ENCODE data around the gene GPR22. TPM values are rescaled to one million over a fixed set of nuclear protein-coding genes. Genes with fewer than 3 reads are reported as not detected.

Gene GPR22
- total and polyA plus RNA-seq, 2 donors, result 0.02 to 0.05 TPM

DNA sequence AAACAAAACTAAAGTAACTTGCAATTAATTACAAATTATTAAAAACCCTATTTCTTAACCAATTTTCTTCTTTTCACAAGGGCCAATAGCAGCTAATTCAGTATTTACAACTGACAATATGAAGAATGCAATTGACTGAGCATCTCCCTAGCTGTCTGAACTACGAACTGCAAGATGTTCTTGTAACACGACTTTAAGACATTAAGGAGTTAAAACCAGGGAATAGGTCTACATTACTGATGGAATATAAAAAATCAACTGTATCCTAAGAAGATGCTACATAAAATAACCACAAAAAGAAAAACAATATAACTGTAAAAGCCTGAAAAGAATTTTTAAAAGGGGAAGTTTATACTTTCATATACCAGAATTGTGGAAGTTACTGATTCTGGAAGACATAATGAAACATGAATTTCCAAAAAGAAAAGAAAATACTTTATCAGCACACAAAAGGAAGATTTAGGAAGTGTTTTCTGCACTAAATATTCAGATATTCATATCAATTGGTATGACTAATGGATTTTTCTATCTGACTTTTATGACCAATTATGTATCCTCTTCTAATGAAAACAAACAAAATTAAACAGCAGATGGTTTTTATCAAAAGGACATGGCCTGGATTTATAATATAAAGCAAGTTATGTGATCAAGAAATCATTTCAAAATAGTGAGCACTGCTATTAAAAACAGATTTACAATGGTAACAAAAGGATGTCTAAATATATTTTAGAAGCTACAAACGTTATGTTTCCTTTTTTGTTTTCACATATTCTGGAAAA lies 1.6 kb downstream of the GPR22 start:
- no peak overlapping the region for H3K27ac ChIP-seq (ENCODE audit: low read depth in 1 of 2, low read length in 1 of 2)
- no peaks in the 10 kb centered on the region for H3K27me3 ChIP-seq (ENCODE audit: control insufficient read depth in 2 of 2, insufficient read depth in 1 of 2, low read length in 1 of 2)
- no peaks in the 10 kb centered on the region for H3K9me3 ChIP-seq (ENCODE audit: control insufficient read depth in 2 of 2, insufficient read depth in 1 of 2, low read length in 1 of 2)
- no peaks in the 10 kb centered on the region for H3K4me1 ChIP-seq (ENCODE audit: control insufficient read depth in 2 of 2, insufficient read depth in 2 of 2, low read length in 2 of 2)
- 94% methylated on average over 3 of the region's 3 CpGs for WGBS
- no peak overlapping the region for H3K4me3 ChIP-seq (ENCODE audit: low read length in 2 of 2)
- no peak for DNase-seq (ENCODE audit: low read depth in 6 of 9, low spot score in 9 of 9)
- H3K36me3 ChIP-seq (ENCODE audit: control insufficient read depth in 2 of 2, insufficient read depth in 2 of 2, low read length in 1 of 2), result no peaks in the 10 kb centered on the region

GRCh38 chr7:107472116-107472515 lies 2.3 kb downstream of the GPR22 start:
- Histone ChIP-seq H3K4me1 (ENCODE audit: control insufficient read depth in 2 of 2, insufficient read depth in 2 of 2, low read length in 2 of 2) (no peaks in the 10 kb centered on the region), H3K4me3 (ENCODE audit: low read length in 2 of 2) (no peak overlapping the region), H3K9me3 (ENCODE audit: control insufficient read depth in 2 of 2, insufficient read depth in 1 of 2, low read length in 1 of 2) (no peaks in the 10 kb centered on the region), H3K27ac (ENCODE audit: low read depth in 1 of 2, low read length in 1 of 2) (no peak overlapping the region), H3K27me3 (ENCODE audit: control insufficient read depth in 2 of 2, insufficient read depth in 1 of 2, low read length in 1 of 2) (no peaks in the 10 kb centered on the region), H3K36me3 (ENCODE audit: control insufficient read depth in 2 of 2, insufficient read depth in 2 of 2, low read length in 1 of 2) (no peaks in the 10 kb centered on the region)
- no peak for DNase-seq (ENCODE audit: low read depth in 6 of 9, low spot score in 9 of 9)
- WGBS, result 79% methylated on average over 3 of the region's 3 CpGs

- H3K4me3 ChIP-seq (ENCODE audit: low read length in 2 of 2), result no peak overlapping the region
- no peaks in the 10 kb centered on the region for H3K9me3 ChIP-seq (ENCODE audit: control insufficient read depth in 2 of 2, insufficient read depth in 1 of 2, low read length in 1 of 2)
- H3K36me3 ChIP-seq (ENCODE audit: control insufficient read depth in 2 of 2, insufficient read depth in 2 of 2, low read length in 1 of 2), result no peaks in the 10 kb centered on the region
- DNase-seq (ENCODE audit: low read depth in 6 of 9, low spot score in 9 of 9), result no peak
- H3K27me3 ChIP-seq (ENCODE audit: control insufficient read depth in 2 of 2, insufficient read depth in 1 of 2, low read length in 1 of 2), result no peaks in the 10 kb centered on the region
- no peak overlapping the region for H3K27ac ChIP-seq (ENCODE audit: low read depth in 1 of 2, low read length in 1 of 2)
- 95% methylated on average over 5 of the region's 5 CpGs for WGBS
- no peaks in the 10 kb centered on the region for H3K4me1 ChIP-seq (ENCODE audit: control insufficient read depth in 2 of 2, insufficient read depth in 2 of 2, low read length in 2 of 2)
Measured at GRCh38 chr7:107474104-107474521, 4.3 kb downstream of the GPR22 start.

DNA sequence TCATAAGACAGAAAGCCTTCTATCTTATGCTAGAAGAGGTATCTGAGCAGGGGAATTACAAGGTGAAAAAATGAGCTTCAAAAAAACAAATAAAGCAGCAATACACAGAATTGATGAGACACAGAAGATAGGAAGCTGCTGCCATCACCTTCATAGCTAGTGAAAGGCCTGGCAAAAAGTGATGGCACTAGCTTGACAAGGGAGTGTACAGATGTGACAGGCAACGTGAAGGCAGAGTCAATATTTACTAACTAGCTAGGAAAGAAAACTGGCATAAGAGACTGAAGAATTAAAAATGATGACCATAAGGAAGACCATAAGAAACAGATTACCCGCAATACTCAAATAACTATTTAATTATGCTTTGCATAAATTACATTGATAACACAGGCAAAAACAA lies 9.4 kb downstream of the GPR22 start:
- H3K27ac ChIP-seq (ENCODE audit: low read depth in 1 of 2, low read length in 1 of 2), result no peak overlapping the region
- H3K36me3 ChIP-seq (ENCODE audit: control insufficient read depth in 2 of 2, insufficient read depth in 2 of 2, low read length in 1 of 2), result no peaks in the 10 kb centered on the region
- no peaks in the 10 kb centered on the region for H3K27me3 ChIP-seq (ENCODE audit: control insufficient read depth in 2 of 2, insufficient read depth in 1 of 2, low read length in 1 of 2)
- H3K9me3 ChIP-seq (ENCODE audit: control insufficient read depth in 2 of 2, insufficient read depth in 1 of 2, low read length in 1 of 2), result no peaks in the 10 kb centered on the region
- no peaks in the 10 kb centered on the region for H3K4me1 ChIP-seq (ENCODE audit: control insufficient read depth in 2 of 2, insufficient read depth in 2 of 2, low read length in 2 of 2)
- 100% methylated on average over 2 of the region's 2 CpGs for WGBS
- no peak overlapping the region for H3K4me3 ChIP-seq (ENCODE audit: low read length in 2 of 2)
- no peak for DNase-seq (ENCODE audit: low read depth in 6 of 9, low spot score in 9 of 9)

GRCh38 chr7:107480932-107481331 lies 11.1 kb downstream of the GPR22 start:
- Histone ChIP-seq H3K27ac (ENCODE audit: low read depth in 1 of 2, low read length in 1 of 2) (no peak overlapping the region), H3K4me1 (ENCODE audit: control insufficient read depth in 2 of 2, insufficient read depth in 2 of 2, low read length in 2 of 2) (no peaks in the 10 kb centered on the region), H3K27me3 (ENCODE audit: control insufficient read depth in 2 of 2, insufficient read depth in 1 of 2, low read length in 1 of 2) (no peaks in the 10 kb centered on the region), H3K9me3 (ENCODE audit: control insufficient read depth in 2 of 2, insufficient read depth in 1 of 2, low read length in 1 of 2) (no peaks in the 10 kb centered on the region), H3K4me3 (ENCODE audit: low read length in 2 of 2) (no peak overlapping the region), H3K36me3 (ENCODE audit: control insufficient read depth in 2 of 2, insufficient read depth in 2 of 2, low read length in 1 of 2) (no peaks in the 10 kb centered on the region)
- WGBS, result 98% methylated on average over 3 of the region's 3 CpGs
- DNase-seq (ENCODE audit: low read depth in 6 of 9, low spot score in 9 of 9), result no peak

DNA sequence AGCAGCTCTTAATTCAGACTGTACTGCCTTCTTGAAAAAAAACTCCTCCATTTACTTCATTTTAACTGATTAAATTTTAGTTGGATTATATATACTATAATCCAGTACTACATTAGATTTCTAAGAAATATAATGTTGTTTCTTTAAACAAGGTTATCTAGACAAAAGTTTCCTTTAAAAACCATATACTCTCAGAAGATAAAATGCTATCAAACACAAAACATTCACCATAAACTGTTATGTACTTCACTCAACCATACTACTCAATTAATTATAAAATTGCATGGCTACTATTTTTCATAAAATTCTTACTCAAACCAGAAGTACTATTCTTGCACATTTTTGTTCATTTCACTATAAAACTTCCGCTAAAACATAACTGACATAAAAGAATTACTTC lies 12.7 kb downstream of the GPR22 start:
- H3K4me3 ChIP-seq (ENCODE audit: low read length in 2 of 2), result no peak overlapping the region
- no peaks in the 10 kb centered on the region for H3K36me3 ChIP-seq (ENCODE audit: control insufficient read depth in 2 of 2, insufficient read depth in 2 of 2, low read length in 1 of 2)
- no peaks in the 10 kb centered on the region for H3K27me3 ChIP-seq (ENCODE audit: control insufficient read depth in 2 of 2, insufficient read depth in 1 of 2, low read length in 1 of 2)
- H3K4me1 ChIP-seq (ENCODE audit: control insufficient read depth in 2 of 2, insufficient read depth in 2 of 2, low read length in 2 of 2), result no peaks in the 10 kb centered on the region
- H3K27ac ChIP-seq (ENCODE audit: low read depth in 1 of 2, low read length in 1 of 2), result no peak overlapping the region
- no peak for DNase-seq (ENCODE audit: low read depth in 6 of 9, low spot score in 9 of 9)
- 99% methylated on average over 1 of the region's 1 CpG for WGBS
- no peaks in the 10 kb centered on the region for H3K9me3 ChIP-seq (ENCODE audit: control insufficient read depth in 2 of 2, insufficient read depth in 1 of 2, low read length in 1 of 2)

DNA sequence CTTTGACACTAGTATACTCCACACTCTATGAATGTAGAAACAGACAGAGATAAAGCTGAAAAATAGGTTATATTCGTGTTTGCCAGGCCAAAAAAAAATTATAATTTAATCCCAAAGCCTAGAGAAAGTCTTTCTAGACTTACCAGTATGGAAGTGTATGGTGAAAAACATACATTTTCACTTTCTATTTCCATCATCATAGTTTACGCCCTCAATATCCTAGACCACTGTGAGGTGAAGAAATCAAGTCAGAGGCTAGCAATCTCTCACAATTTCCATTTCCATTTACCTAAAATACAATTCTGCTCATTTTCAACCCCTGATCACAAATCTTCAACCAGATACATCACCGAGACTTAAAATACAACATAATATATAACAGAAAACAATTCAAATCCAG lies 16.2 kb downstream of the GPR22 start:
- Histone ChIP-seq H3K9me3 (ENCODE audit: control insufficient read depth in 2 of 2, insufficient read depth in 1 of 2, low read length in 1 of 2) (no peaks in the 10 kb centered on the region), H3K4me3 (ENCODE audit: low read length in 2 of 2) (no peak overlapping the region), H3K27ac (ENCODE audit: low read depth in 1 of 2, low read length in 1 of 2) (no peak overlapping the region), H3K27me3 (ENCODE audit: control insufficient read depth in 2 of 2, insufficient read depth in 1 of 2, low read length in 1 of 2) (no peaks in the 10 kb centered on the region), H3K36me3 (ENCODE audit: control insufficient read depth in 2 of 2, insufficient read depth in 2 of 2, low read length in 1 of 2) (no peaks in the 10 kb centered on the region), H3K4me1 (ENCODE audit: control insufficient read depth in 2 of 2, insufficient read depth in 2 of 2, low read length in 2 of 2) (no peaks in the 10 kb centered on the region)
- DNase-seq (ENCODE audit: low read depth in 6 of 9, low spot score in 9 of 9), result no peak
- 96% methylated on average over 3 of the region's 3 CpGs for WGBS

DNA sequence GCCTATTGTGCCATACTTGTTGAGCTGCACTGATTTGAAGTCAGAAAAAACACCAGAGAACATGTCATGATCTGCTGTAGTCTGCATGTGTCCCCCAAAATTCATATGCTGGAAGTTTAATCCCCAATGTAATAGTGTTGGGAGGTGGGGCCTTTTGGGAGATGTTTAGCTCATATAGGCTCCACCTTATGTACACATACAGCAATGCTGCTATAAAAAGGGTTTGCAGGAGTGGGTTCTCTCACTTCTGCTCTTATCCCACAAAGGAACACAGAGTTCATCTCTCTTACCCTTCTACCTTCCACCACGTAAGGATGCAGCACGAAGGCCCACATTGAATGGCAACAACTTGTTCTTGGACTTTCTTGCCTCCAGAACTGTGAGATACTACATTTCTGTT lies 23.0 kb downstream of the GPR22 start:
- no peaks in the 10 kb centered on the region for H3K4me1 ChIP-seq (ENCODE audit: control insufficient read depth in 2 of 2, insufficient read depth in 2 of 2, low read length in 2 of 2)
- no peak overlapping the region for H3K4me3 ChIP-seq (ENCODE audit: low read length in 2 of 2)
- no peaks in the 10 kb centered on the region for H3K27me3 ChIP-seq (ENCODE audit: control insufficient read depth in 2 of 2, insufficient read depth in 1 of 2, low read length in 1 of 2)
- WGBS, result 100% methylated on average over 2 of the region's 2 CpGs
- no peaks in the 10 kb centered on the region for H3K9me3 ChIP-seq (ENCODE audit: control insufficient read depth in 2 of 2, insufficient read depth in 1 of 2, low read length in 1 of 2)
- no peaks in the 10 kb centered on the region for H3K36me3 ChIP-seq (ENCODE audit: control insufficient read depth in 2 of 2, insufficient read depth in 2 of 2, low read length in 1 of 2)
- no peak for DNase-seq (ENCODE audit: low read depth in 6 of 9, low spot score in 9 of 9)
- H3K27ac ChIP-seq (ENCODE audit: low read depth in 1 of 2, low read length in 1 of 2), result no peak overlapping the region

DNA sequence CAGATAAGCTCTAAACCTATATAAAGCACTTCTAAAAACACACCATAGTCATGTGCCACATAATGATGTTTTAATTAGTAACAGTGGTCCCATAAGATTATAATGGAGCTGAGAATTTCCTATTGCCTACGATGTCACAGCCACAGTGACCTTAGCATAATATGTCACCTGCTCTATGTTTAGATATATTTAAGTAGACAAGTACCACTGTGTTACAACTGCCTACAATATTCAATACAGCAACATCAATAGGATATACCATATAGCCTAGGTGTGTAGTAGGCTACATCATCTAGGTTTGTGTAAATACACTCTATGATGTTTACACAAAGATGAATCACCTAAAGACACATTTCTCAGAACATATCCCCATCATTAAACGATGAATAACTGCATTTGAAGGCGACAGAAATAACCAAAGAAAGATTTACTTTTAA lies 24.5 kb downstream of the GPR22 start:
- Histone ChIP-seq H3K4me3 (ENCODE audit: low read length in 2 of 2) (no peak overlapping the region), H3K36me3 (ENCODE audit: control insufficient read depth in 2 of 2, insufficient read depth in 2 of 2, low read length in 1 of 2) (no peaks in the 10 kb centered on the region), H3K27ac (ENCODE audit: low read depth in 1 of 2, low read length in 1 of 2) (no peak overlapping the region), H3K9me3 (ENCODE audit: control insufficient read depth in 2 of 2, insufficient read depth in 1 of 2, low read length in 1 of 2) (no peaks in the 10 kb centered on the region), H3K27me3 (ENCODE audit: control insufficient read depth in 2 of 2, insufficient read depth in 1 of 2, low read length in 1 of 2) (no peaks in the 10 kb centered on the region), H3K4me1 (ENCODE audit: control insufficient read depth in 2 of 2, insufficient read depth in 2 of 2, low read length in 2 of 2) (no peaks in the 10 kb centered on the region)
- no peak for DNase-seq (ENCODE audit: low read depth in 6 of 9, low spot score in 9 of 9)
- 95% methylated on average over 3 of the region's 3 CpGs for WGBS

Measured in thymus (tissue), 11 donors.